Kidney (tissue), 14 donors: ENCODE results near the gene BCL3. TPM values are rescaled to one million over a fixed set of nuclear protein-coding genes. Genes with fewer than 3 reads are reported as not detected.

Experiments used
- DNase-seq, 5 donors: peaks; one replicate each; pipeline ENCODE4 v3.0.0-alpha.2; 2013 to 2020
- FAIRE-seq: peaks from 2 replicates; lab custom pipeline; 2012; peaks lifted over from hg19 to GRCh38; lab: Jason Lieb, UNC
- H3K27ac ChIP-seq, 2 donors: one replicate each; pipeline ENCODE4 v1.7.0; 2013; ENCODE audit warnings: low read depth in 2 of 2, low read length in 2 of 2, inconsistent platforms in 1 of 2
- H3K27me3 ChIP-seq: one replicate; pipeline ENCODE4 v1.7.1; 2013; ENCODE audit warnings: low read length, inconsistent platforms; ENCODE audit not compliant: control insufficient read depth, insufficient read depth
- H3K36me3 ChIP-seq, 3 donors: one replicate each; pipeline versions ENCODE4 v1.7.0 to v1.7.1; 2013; ENCODE audit warnings: low read length in 3 of 3, control low read depth in 1 of 3, inconsistent platforms in 1 of 3; ENCODE audit not compliant: insufficient read depth in 3 of 3, control insufficient read depth in 2 of 3
- H3K4me1 ChIP-seq, 3 donors: one replicate each; pipeline versions ENCODE4 v1.7.0 to v1.7.1; 2013; ENCODE audit warnings: low read length in 3 of 3, inconsistent platforms in 1 of 3, low read depth in 1 of 3; ENCODE audit not compliant: control insufficient read depth in 2 of 3, insufficient read depth in 2 of 3
- H3K4me3 ChIP-seq, 3 donors: one replicate each; pipeline versions ENCODE4 v1.7.0 to v1.8.1; 2013; ENCODE audit warnings: low read length in 3 of 3, control low read depth in 1 of 3, inconsistent platforms in 1 of 3
- H3K9ac ChIP-seq, 3 donors: one replicate each; pipeline versions ENCODE4 v1.7.0 to v1.7.1; 2013; ENCODE audit warnings: low read length in 3 of 3, control low read depth in 1 of 3, inconsistent platforms in 1 of 3
- H3K9me3 ChIP-seq, 3 donors: one replicate each; pipeline versions ENCODE4 v1.7.0 to v1.7.1; 2013; ENCODE audit warnings: low read length in 3 of 3, control low read depth in 1 of 3, inconsistent platforms in 1 of 3; ENCODE audit not compliant: control insufficient read depth in 2 of 3, insufficient read depth in 1 of 3
- CTCF ChIP-seq: IDR thresholded peaks from 3 replicates; pipeline ENCODE4 v1.5.1; 2012; ENCODE audit warnings: mild to moderate bottlenecking, moderate library complexity, borderline replicate concordance; ENCODE audit not compliant: insufficient read depth; ENCODE audit errors: extremely low read depth
- intact Hi-C: fragments of 100-400 bp; cut with DNase I; formaldehyde crosslinking; loops from one replicate; pipeline ENCODE4 v1.11.1; 2022
- polyA plus RNA-seq: library from polyadenylated mRNA; stranded (reverse); fragments of 350-450 nt; fragmentation: Illumina TruSeq; extraction: RNeasy Lipid Tissue Mini Kit (QIAGEN cat#74804); gene quantifications from one replicate; pipeline ENCODE4 v1.2.3, GENCODE V29; 2014; ENCODE audit warnings: low read depth, low replicate concordance; ENCODE audit not compliant: insufficient read depth
- total RNA-seq: library from RNA; stranded (reverse); fragmentation: NEBNext Ultra II Directional; extraction: Animal tissue kit (Norgen Biotek cat#: 25700); gene quantifications from one replicate; pipeline ENCODE4 v1.2.1, GENCODE V29; 2021
- donor health status: control.
- donor health status: control.
- donor health status: control.
- donor health status: control.
- donor health status: control.
- donor health status: DM: yes; HTN: yes; CAD: no.
- donor health status: Normal renal cell carcinoma (clear cell type).

BCL3 gene
- total and polyA plus RNA-seq, 2 donors from 2014 or later = 23.2 to 86.8 TPM

GRCh38 chr19:44731622-44732021 lies 16.9 kb upstream of the BCL3 start:
- Histone ChIP-seq H3K4me3 (no peak overlapping the region), H3K9me3 (no peaks in the 10 kb centered on the region), H3K4me1 (no peaks in the 10 kb centered on the region), H3K27ac (no peak overlapping the region), H3K36me3 (no peaks in the 10 kb centered on the region), H3K27me3 (no peaks in the 10 kb centered on the region), H3K9ac (no peak overlapping the region)
- intact Hi-C loops = no loop called here
- TF ChIP-seq CTCF = no peak
- FAIRE-seq (no peak), DNase-seq (no peak)

- no peak for TF ChIP-seq CTCF
- FAIRE-seq (no peak), DNase-seq (no peak)
- Histone ChIP-seq H3K27ac (no peak overlapping the region), H3K9me3 (no peaks in the 10 kb centered on the region), H3K9ac (no peak overlapping the region), H3K36me3 (no peaks in the 10 kb centered on the region), H3K27me3 (no peaks in the 10 kb centered on the region), H3K4me3 (no peak overlapping the region), H3K4me1 (no peaks in the 10 kb centered on the region)
- intact Hi-C loops = no loop called here
Measured at GRCh38 chr19:44732235-44733014, 16.1 kb upstream of the BCL3 start.

- FAIRE-seq = no peak
- intact Hi-C loops = no loop called here
- no peak overlapping the region for H3K27ac ChIP-seq
Measured at GRCh38 chr19:44734357-44734756, 14.2 kb upstream of the BCL3 start.

More at GRCh38 chr19:44734357-44734756, 14.2 kb upstream of the BCL3 start:
- DNase-seq = no peak
- no peaks in the 10 kb centered on the region for H3K36me3 ChIP-seq
- peaks cover 0 to 6% (median 0%) of the 10 kb centered on the region in 3 donors for H3K4me1 ChIP-seq
- no peak overlapping the region for H3K4me3 ChIP-seq
- no peaks in the 10 kb centered on the region for H3K9me3 ChIP-seq
- no peaks in the 10 kb centered on the region for H3K27me3 ChIP-seq
- H3K9ac ChIP-seq = no peak overlapping the region
- TF ChIP-seq CTCF = no peak
